GM19193 (cell line): Measurements from ENCODE around the gene YJEFN3.

ENCODE experiments used
- POLR2A ChIP-seq: IDR thresholded peaks from 4 replicates; pipeline ENCODE4 v1.6.1; 2011; ENCODE audit not compliant: insufficient read depth, insufficient read length; ENCODE audit errors: extremely low read depth

Gene YJEFN3

DNA sequence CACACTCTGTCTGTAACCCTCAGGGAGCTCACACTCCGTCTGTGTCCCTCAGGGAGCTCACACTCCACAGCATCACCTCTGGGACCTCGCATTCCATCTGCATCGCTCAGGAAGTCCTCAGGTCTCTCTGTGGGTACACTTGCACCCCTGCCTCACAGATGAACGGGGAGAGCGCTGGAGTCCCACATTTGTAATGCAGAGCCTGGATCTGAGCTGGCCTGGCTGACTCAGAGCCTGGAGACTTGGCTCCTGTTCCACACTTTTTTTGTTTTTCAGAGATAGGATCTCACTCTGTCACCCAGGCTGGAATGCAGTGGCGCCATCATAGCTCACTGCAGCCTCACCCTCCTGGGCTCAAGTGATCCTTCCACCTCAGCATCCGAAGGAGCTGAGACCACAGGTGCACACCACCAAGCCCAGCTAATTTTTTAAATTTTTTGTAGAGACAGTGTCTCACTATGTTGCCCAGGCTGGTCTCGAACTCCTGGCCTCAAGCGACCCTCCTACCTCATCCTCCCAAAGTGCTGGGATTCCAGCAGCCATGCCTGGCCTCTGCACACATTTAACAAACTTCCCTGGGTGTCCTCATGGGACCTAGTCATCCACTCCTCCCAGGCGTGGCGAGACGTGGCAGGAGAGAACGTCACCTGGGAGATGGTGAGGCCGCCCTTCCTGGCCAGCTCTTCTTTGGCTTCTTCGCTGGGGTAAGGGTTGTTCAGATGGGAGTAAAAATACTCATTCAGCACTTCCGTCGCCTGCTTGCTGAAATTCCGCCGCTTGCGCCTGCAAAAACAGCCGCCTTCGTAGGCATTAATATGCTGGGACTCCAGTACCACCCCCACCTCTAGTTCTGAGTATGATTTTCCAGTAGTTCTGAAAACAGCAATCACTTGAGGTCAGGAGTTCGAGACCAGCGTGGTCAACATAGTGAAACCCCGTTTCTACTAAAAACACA lies 40.4 kb downstream of the YJEFN3 start:
- no peak for TF ChIP-seq POLR2A

DNA sequence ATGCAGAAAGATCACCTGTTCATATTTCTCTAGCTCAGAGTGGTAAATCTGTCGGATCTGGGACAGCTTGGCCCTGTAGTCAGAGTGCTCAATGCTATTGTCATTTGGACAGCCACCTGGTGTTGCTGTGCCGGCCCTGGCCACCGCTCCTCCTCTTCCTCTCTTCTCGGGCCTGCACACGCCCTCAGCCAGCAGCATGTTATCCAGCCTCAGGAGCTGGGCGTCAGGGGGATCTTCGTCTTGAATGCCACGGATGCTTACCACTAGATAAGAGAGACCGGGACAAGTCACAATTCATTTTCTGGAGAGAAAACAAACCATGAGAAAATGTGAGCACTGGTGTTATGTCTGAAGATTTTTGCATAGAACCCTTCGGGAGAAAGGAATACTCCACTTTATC lies 41.9 kb downstream of the YJEFN3 start:
- no peak for TF ChIP-seq POLR2A

DNA sequence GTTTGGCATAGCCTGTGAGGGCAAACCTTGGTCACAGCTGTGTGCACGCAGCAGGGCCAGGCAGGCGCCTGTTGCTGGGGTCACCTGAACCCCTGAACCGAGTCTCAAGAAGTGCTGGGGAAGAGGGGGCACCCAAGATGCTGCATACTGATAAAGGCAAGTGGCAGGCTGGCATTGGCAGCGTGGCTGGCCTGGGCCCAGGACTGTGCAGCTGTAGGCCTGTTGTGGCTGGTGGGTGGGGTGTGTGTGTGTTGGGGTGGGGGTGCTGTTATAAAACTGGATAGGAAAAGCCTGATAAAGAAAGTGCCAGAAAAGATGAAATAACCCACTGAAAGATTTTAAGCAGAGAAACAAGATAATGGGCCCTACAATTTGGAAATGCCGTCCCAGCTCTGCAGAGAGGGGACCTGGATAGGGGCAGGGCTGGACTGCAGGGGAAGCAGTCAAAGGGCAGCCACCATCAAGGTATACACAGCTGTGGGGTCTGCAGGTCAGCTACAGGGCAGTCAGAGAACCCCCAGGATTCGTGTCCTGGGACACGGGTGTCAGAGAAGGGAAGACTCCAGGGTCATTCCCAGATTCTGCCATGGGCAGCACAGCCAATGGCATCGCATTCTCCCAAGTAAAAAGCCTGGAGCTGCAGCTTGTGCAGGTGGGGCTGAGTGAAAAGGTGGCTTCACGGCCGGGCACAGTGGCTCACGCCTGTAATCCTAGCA lies 42.5 kb downstream of the YJEFN3 start:
- no peak for TF ChIP-seq POLR2A

DNA sequence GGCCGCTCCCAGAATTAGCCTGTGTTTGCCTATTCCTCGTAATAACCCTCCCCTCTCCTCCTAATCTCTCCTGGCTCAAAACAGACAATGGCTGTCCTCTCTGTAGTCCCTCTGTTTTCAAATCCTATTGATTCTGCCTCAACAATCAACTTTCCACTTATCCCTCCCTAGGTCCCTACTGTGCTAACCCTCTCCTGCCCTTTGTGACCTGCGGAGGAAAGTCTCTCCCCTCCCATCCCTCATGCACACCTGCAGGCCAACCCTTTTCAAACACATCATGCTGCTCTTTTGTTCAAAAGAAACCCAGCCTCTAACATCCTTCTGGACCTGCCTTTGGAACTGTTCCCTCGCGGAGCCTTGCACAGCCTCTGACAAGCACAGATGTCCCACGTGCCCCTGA lies 46.7 kb downstream of the YJEFN3 start:
- no peak for TF ChIP-seq POLR2A

DNA sequence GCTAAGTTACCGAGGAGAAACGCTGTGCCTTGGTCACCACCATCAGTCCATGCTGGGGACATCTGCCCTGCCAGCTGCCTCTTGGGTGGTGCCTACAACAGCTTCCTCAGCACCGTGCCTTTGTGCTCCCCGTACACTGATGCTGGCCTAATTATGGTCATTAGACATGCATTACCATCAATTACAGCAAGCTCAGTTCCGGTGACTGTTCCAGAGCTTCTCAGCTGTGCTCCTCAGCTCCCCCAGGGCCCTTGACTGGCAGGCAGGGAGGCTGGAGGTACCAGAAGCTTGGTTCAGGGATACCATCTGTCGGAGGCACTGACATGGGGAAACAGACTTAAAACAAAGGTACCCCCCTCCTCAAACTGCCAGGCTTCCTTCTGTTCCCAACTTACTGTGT lies 49.5 kb downstream of the YJEFN3 start:
- TF ChIP-seq POLR2A: no peak

DNA sequence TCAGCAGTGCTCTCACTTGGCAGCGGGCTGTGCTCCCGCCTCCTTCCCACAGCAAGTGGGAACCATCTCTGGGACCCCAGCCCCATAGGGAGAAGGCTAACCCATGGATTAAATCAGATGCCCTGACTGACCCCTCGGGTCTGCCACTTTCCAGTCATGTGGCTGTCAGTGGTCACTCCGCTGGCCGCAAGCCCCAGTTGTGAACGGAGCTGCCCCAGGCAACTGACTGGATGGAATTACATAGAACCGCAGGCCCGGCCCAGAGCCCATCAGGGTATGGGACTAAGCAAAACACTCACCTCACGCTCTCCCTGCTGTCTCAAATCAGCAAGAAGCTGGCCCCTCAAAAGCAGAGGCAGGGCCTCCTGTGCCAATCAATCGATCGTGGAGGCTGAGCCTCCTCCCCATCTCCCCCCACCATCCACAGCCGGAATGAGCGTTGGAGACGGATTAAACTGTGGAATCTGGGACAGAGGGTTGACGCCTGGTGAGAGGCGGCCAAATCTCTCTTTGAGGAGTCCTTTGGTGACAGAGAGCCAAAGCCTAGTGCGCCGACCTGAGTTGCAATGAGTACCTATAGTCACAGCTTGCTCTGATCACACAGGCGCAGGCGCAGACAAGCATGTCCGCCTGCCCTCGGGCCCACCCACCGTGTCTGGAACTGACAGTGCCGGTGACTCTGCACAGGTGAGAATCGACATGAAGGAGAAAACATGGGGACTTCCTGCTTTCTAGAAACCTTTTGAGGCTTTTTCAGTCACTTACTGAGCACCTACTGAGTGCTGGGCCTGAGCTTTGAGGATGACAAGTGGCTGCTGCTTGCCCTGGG lies 51.0 kb downstream of the YJEFN3 start:
- no peak for TF ChIP-seq POLR2A

DNA sequence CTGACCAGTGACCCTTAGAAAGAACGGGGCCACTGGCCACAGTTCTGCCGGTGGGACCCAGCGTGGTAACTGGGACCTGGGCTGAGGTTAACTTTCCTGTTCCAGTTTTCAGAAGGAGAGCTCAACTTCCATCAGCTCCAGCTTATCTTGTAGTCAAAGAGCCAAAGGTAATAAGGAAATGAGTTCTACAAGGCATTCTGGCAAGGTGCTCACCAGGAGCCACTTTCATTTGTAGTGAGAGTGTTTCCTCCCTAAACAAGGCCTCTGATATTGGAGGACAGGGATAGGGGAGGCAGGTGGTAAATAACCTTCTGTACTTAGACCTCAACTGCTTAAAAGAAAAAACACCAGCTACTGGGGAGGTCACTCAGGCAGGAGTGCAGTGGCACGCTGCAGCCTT lies 51.7 kb downstream of the YJEFN3 start:
- TF ChIP-seq POLR2A: no peak

DNA sequence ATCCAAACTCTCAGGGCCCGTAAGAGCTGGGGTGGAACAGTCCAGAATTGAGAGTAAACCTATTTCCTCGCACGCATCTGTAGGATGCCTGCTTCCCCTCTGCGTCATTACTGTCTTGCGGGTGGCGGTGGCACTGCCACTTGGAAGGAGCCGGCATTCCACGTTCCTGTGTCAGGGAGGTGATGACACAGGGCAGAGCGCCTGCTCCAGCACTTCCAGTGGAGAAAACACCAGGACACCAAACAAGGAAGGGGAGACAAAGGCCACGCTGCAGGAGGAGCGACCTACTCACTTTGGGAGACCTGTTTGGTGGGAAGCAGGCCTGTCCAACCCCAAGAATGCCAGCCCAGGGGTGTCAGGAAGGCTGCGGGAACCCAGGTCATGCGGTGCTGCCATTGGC lies 52.7 kb downstream of the YJEFN3 start:
- TF ChIP-seq POLR2A: no peak

DNA sequence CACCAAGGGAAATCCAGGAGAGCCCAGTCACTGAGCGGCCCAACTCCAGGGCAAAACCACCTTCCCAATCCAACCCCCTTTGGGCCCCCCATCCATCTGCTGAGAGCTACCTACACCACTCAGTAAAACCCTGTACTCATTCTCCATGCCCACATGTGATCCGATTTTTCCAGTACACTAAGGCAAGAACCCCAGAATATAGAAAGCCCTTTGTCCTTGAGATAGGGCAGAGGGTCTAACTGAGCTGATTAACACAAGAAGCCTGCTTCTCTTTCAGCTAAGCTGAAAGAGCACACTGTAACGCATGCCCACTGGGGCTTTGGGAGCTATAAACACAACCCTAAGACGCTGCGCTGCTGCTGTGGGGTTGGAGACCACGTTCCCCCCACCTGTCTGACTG lies 53.8 kb downstream of the YJEFN3 start:
- TF ChIP-seq POLR2A: no peak

DNA sequence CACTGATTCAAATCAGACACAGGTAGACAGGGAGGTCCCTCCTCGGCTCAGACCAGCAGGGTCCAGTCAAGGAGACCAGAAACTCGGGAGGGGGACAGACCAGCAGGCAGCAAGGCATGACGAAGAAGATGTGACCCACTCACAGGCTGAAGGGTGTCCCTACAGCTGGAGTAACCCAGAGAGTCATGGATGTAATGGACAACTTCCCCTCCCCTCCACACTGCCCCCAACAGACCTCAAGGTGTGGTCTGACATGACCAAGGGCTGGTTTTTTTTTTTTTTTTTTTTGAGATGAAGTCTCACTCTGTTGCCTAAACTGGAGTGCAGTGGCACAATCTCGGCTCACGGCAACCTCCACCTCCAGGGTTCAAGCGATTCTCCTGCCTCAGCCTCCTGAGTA lies 55.6 kb downstream of the YJEFN3 start:
- TF ChIP-seq POLR2A: no peak
